ENCODE measurements around the gene HDGFL2.

The HDGFL2 gene

DNA sequence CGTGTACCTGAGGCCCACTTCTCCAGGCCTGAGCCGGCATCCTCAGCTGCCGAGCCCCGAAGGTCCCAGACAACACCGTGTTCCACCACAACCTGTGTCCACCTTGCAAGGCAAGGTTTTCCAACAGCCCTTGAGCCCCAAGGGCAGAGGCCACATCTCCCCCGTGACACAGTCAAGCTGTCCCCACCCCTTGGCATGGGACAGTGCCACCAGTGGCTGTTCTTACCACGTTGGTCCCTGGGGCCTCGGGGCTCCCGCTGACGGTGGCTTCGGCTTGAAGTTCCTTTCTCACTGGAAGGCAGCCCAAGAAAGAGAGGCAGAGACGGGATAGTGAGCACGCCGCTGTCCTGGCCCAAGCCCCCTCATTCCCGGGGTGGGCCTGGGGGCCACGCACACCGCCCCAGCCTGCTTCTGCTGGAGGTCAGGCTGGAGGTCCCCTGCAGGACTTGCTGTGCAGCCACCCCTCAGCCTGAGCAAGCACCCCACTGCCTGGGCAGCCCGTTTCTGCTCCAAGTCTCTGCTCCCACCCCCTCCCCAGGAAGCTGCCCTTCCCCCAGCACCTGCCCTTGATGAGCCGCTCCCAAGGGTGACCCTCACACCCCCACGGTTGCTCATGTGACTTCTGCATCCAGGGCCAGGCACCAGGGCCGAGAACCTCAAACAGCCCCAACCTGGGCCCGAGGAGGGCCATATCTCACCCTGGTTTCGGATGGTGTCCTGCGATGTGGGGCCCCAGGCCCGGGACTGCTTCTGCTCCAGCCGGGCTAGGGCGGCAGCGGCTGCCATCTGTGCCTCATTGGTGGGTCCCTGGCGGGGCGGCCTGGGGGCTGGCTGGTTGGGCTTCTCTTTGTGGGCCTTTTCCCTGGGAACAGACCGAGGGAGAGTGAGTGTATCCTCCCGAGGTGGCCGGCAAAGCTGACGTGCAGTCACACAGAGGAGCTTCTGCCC is 18.6 kb upstream of the HDGFL2 start:
- no peak overlapping the region for H3K27ac ChIP-seq
- TF ChIP-seq, protein P1, sequence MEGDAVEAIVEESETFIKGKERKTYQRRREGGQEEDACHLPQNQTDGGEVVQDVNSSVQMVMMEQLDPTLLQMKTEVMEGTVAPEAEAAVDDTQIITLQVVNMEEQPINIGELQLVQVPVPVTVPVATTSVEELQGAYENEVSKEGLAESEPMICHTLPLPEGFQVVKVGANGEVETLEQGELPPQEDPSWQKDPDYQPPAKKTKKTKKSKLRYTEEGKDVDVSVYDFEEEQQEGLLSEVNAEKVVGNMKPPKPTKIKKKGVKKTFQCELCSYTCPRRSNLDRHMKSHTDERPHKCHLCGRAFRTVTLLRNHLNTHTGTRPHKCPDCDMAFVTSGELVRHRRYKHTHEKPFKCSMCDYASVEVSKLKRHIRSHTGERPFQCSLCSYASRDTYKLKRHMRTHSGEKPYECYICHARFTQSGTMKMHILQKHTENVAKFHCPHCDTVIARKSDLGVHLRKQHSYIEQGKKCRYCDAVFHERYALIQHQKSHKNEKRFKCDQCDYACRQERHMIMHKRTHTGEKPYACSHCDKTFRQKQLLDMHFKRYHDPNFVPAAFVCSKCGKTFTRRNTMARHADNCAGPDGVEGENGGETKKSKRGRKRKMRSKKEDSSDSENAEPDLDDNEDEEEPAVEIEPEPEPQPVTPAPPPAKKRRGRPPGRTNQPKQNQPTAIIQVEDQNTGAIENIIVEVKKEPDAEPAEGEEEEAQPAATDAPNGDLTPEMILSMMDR (conservative IDR thresholded peaks at IDR 0.05), result no peak

DNA sequence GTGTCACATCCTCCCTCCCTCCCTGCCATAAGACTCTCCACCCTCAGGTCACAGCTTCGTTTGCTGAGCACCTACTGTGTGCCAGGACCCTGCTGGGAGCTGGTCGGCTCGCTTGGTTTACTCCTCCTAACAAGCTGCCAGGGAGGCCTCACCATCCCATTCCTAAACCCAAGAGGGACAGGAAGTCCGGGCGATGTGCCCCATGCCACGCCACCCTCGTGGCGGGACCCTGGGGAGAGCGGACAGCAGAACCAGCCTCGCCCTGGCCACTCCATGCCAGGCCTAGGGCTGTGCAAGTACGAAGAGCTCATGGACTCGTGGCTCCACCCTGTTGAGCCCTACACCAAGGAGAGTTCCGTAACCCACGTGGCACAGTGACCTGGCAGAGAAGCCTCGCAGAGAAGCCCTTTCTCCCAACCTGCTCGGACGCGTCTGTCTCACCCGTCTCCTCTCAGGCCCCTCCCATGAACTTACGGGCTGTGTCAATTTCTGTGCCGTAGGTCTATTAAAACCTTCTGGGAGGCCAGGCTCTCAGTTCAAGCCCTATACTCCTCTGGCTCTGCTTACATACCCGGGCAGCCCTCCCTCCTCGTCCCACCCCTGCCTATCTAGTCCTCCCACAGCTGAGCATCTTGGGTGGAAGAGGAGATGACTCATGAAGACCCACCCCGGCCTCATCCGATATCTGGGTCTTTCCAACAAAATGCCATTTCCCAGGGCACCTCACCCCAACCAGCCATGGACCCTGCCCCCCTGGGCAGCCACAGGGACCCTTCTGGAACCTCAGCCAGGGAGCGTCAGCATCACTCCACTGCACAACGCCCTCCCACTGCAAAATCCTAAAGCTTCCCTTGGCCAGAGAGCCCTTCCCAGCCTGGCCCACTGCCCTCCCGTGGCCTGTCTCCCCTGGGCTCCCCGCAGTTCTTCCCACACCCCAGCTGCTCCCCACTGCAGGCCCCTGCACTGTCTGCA is 17.1 kb upstream of the HDGFL2 start:
- H3K27ac ChIP-seq, result peak overlapping the region; percentile 73
- TF ChIP-seq, protein P1 (conservative IDR thresholded peaks at IDR 0.05), result no peak

DNA sequence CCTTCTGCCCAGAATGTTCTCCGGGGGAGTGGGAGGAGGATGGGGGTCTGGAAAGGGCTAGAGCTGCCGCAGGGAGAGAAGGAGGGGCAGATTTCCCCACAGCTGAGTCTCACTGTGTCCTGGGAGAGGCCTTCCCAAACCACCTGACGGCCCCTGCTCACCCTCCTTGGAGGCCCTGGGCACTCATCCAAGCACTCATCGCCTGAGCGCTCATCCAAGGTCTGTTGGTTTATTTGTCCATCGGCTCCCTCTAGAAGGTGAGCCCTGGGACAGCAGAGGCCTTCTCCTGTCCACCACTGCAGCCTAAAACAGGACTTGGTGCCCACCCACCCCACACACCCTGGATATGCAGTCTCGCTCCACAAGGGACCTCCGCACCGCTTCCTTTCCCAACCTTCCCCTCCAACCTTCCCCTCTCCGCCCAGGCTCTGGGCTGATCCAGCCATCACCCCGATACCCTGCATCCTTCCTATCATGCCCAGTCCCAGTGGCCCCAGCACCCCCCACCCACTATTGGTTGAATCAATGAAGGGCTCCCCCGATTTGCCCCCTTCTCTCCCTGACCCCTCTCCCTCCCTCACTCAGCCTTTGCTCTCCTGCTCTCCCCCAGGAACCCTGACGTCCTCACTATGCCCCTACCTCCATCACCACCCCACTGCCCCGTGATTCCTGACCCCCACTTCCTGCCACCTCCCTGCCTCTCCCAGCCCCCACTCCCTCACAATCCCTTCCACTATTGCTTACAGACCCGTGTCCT is 16.2 kb upstream of the HDGFL2 start:
- peak overlapping the region; percentile 73 for H3K27ac ChIP-seq
- TF ChIP-seq, protein P1 (conservative IDR thresholded peaks at IDR 0.05), result no peak

DNA sequence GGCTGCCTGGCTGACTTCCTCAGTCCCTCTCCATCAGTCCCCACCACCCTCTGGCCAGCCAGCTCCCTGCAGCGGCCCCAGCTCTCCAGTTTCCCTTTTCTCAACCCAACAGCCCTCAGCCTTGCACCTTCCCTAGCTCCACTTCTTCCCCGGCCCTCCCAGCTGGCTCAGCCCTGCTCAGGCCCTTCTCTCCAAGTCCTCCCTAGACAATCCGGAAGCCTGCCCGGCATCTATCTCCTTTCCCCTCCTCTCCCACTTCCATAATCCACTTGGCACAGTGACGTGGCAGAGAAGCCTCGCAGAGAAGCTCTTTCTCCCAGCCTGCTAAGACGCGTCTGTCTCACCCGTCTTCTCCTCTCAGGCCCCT is 15.6 kb upstream of the HDGFL2 start:
- TF ChIP-seq, protein P1 (conservative IDR thresholded peaks at IDR 0.05), result no peak
- H3K27ac ChIP-seq, result peak overlapping the region; percentile 73

DNA sequence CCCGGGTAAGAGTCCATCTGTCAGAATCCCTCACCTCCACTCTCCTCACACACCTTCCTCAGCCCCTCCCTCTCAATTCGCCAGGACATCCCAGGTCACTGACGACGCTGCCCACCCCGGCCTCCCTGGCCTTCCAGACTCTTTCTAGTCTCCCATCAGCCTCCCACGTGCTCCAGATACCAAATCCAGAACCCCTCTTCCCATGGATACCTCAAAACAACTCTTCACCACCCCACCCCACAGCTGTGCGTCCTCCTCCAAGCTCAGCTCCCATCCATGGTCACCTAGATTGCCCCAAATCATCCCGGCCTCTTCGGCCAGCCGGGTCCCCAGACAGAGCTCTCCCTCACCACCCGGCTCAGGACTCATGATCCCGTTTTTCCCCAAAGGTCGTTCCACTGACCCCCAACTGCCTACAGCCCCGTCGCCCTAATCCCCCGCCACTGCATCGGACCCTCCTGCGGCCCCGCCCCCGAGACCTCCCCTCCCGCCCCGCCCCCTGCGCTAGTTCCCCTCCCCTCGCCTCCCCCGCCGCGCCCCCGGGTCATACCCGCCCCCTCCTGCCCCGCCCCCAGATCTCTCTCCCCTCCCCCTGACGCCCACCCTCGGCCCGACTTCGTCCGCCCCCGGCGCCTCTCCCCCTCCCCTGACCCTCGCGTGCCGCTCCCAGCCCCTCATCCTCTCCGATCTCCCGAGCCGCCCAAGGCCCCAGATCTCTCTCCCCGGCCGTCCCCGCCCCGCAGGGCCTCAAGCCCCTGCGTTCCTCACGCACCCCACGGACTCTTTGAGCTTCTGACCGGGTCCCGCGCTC is 15.0 kb upstream of the HDGFL2 start:
- TF ChIP-seq, protein P1 (conservative IDR thresholded peaks at IDR 0.05), result no peak
- peak overlapping the region; percentile 73 for H3K27ac ChIP-seq

DNA sequence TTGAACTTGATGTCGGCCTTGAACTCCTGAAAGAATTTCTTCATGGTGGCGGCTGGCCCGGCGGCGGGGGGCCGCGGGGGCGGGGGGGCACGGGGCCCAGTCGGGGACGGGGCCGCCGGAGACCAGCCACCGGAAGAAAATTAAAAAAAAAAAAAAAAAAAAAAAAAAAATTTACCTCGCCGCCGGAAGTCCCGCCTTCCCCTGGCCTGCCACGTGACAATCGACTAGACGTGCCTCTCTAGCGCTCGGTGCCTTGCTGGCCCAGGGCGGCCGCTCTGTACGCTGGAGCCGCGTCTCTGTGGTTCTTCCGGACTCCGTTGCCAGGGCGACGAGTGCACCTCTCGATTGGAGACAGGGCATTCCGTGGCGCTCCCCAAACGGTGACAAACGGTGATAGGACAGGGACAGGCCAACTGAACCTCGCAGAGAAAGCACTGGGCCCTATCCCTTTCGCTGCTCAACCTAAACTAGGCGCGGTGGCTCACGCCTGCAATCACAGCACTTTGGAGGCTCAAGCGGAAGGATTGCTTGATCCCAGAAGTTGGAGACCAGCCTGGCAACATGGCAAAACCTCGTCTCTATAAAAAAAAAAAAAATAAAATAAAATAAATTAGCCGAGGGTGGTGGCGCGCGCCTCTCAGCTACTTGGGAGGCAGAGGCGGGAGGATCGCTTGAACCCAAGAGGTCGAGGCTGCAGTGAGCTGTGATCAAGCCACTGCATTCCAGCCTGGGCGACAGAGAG is 14.3 kb upstream of the HDGFL2 start, which contains the start of gene UBXN6:
Gene UBXN6 (minus strand): TSS at position 141 of the 742 bp plus-strand sequence. CDS start 97 bp downstream, at position 44.
- TF ChIP-seq, protein P1 (conservative IDR thresholded peaks at IDR 0.05), result no peak
- H3K27ac ChIP-seq, result peak within 1 kb of the TSS; percentile 73
